COLO829 (cell line): Measurements from ENCODE around the gene TMPRSS11A.

Source experiments
- DNase-seq: peaks from one replicate; pipeline ENCODE4 v3.0.0; 2012; ENCODE audit warnings: low spot score

The TMPRSS11A gene, protein sequence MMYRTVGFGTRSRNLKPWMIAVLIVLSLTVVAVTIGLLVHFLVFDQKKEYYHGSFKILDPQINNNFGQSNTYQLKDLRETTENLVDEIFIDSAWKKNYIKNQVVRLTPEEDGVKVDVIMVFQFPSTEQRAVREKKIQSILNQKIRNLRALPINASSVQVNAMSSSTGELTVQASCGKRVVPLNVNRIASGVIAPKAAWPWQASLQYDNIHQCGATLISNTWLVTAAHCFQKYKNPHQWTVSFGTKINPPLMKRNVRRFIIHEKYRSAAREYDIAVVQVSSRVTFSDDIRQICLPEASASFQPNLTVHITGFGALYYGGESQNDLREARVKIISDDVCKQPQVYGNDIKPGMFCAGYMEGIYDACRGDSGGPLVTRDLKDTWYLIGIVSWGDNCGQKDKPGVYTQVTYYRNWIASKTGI

DNA sequence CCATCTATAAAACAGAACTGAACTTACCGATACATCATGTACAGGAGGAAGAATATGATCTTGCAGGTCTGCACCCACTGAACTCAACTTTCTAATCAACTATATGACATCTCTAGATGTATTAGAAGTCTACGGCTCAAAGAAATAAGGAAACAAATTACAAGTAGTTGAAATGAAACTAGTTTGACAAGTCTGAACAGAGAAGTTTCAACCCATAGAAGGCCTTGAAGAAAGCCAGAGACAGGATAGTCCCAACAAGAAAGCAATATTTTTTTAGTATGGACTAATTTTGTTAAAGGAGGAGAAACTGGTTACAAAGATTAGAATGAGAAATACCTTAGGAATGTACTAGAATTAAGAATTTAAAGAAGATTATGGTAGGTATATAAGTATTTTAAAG, at the start of gene TMPRSS11A:
Gene TMPRSS11A (minus strand): TSS at position 138 of the 400 bp plus-strand sequence. CDS start 100 bp downstream, at position 38.
- no peak for DNase-seq

DNA sequence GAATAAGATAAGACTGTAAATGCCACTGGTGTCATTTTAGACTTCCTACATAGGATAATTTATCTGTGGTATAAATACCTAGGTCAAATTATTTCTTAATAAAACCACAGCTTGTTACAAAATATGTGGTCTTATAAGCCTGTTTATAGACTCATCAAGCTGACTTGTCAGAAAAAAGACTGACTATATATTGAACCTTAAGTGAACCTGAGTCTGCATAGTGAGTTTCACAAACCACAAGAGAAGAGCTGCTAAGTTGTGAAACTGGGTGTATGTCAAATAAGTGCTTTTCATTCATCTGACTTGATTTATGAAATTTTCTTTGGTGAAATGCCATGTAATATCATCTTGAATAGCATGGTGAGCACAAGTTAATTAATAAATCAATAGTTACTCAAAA, 48.4 kb upstream of the TMPRSS11A start:
- DNase-seq: no peak

DNA sequence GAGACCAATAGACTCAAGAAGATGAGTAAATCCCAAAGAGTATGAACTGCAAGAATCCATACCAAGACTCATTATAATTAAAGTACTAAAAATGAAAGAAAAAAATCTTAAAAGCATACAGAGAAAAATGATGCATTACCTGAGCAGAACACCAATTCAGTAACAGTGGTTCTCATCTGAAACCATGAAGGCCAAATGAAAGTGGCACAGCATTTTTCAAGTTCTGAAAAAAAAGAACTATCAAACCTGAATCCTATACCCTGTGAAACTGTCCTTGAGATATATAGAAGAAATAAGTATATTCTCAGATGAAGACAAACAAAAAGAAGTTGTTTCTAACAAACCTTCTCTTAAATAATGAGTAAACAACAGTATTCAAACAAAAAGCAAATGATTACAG, 39.6 kb upstream of the TMPRSS11A start:
- no peak for DNase-seq

DNA sequence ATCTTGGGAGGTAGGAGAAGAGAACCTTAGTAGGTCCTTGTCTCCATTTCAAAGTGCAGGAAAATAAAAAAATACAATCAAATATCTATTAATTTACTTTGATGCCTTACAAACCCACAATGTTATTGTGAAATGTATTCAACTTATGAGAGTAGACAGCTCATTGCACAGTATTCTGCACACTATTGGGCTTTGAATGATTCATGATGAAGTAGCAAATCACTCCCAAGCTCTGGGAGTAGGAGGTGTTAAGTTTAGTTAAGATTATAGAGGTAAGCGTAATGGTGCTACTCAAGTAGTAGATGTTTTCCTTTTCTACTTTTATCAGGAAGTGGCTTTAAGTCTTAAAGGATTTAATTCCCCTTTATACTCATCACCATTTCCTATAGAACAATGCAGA, 32.8 kb upstream of the TMPRSS11A start:
- DNase-seq: no peak

DNA sequence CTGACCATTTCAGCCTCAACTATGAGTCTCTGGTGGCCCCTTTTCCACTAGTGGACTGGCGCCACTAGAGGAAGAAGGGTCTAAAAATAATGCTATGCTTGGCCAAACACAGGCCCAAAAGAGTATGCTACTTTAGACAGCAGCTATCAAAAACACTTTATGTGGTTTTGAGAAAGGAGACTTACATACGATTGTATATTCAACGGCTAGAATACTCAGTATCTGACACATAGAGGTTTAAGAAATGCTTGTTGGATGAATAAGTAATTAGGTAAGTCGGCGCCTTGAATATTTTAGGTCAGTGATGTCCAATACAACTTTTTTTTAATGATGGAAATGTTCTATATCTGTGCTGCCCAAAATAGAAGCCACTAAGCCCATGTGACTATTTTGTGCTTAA, 25.7 kb upstream of the TMPRSS11A start:
- DNase-seq: no peak

DNA sequence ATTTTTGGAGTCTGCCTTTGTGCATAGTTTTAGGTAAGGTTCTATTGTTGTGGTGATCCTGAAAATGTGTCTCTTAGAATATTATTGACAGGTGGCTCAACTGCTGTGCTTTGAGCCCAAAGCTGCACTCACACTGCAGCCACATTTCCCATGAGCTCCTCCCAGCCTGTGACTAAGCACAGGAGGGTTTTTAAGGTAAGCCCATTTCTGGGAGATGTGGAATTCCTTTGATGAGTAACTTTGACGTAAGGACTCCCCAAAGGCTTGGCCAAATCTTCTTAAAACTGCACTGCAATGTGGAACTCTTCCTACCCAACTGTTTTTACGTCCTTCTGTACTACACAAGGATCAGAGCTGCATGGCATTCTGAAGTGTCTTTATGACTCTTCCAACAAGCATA, 20.0 kb upstream of the TMPRSS11A start:
- no peak for DNase-seq

DNA sequence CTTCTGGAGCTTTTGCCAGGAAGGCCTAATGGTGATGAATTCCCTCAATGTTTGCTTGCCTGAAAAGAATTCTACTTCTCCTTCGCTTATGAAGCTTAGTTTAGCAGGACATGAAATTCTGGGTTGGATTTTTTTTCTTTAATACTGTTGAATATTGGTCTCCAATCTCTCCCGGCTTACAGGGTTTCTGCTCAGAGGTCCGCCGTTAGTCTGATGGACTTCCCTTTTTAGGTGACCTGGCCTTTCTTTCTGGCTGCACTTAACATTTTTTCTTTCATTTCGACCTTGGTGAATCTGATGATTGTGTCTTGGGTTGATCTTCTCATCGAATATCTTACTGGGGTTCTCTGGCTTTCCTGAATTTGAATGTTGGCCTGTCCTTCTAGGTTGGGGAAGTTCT, 17.2 kb upstream of the TMPRSS11A start:
- DNase-seq: no peak

DNA sequence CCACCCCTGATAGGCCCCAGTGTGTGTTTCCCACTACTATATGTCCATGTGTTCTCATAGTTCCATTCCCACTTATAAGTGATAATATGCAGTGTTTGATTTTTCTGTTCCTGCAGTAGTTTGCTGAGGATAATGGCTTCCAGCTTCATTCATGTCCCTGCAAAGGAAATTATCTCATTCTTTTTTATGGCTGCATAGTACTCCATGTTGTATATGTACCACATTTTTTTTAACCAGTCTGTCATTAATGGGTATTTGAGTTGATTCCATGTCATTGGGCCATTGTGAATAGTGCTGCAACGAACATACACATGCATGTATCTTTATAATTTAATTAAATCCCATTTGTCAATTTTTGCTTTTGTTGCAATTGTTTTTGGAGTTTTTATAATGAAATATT, 10.3 kb upstream of the TMPRSS11A start:
- DNase-seq: no peak

DNA sequence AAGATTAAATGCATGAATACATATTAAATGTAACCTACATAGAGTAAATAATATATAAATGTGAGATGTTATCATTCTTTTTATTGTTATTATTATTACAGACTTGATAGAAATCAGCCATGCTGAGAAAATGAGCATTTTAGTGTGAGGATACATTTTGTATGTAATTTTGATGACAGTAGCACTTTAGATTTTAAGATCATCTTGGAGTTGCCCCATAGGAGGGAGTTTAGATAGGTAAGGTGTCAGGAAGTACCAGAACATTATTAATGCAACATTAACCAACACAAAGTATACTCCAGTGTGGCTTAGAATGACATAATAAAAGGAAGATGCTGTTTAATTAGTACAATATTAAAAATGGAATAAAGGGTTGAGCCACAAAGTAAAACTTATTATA, 8.4 kb downstream of the TMPRSS11A start:
- DNase-seq: no peak

DNA sequence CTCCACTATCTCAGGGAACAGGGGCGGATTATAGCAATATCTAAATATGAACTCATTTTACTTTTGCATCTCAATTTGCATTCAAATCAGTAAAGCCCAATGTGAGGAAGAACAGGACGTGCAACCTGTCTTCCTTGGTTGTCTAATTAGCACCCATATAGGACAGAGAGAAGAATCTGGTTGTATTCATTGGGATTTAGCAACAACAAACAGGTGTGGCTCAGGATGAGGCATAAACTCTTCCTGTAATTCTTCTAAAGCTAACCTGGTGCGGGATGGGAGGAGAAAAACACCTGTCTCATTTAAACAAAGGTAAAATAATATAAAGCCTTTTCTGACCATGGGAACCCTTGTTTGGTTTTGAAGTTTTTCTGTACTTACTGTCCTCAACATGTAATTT, 22.2 kb downstream of the TMPRSS11A start:
- no peak for DNase-seq

DNA sequence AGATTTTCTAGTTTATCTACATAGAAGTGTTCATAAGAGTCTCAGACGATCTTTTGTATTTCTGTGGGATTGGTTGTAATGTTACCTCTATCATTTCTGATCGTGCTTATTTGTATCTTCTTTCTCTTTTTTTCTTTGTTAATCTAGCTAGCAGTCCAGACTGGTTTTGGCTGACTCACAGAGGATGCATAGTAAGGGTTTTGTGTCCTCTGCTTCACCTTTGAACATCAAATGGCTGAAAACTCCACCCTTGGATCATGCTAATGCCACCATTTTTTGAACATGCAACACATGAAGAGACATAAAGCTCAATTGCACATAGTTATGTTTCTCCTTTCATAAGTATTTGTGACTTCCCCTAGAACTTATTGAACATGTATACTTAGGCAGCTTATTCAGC, 22.8 kb downstream of the TMPRSS11A start:
- DNase-seq: no peak

DNA sequence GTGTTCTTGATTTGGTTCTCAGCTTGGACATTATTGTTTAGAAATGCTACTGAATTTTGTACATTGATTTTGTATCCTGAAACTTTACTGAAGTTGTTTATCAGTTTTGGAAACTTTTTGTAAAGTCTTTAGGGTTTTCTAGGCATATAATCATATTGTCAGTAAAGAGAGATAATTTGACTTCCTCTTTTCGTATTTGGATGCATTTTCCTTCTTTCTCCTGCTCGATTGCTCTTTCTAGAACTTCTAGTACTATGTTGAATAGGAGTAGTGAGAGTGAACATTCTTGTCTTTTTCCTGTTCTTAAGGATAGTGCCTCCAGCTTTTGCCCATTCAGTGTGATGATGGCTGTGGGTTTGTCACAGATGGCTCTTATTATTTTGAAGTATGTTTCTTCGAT, 24.1 kb downstream of the TMPRSS11A start:
- no peak for DNase-seq

DNA sequence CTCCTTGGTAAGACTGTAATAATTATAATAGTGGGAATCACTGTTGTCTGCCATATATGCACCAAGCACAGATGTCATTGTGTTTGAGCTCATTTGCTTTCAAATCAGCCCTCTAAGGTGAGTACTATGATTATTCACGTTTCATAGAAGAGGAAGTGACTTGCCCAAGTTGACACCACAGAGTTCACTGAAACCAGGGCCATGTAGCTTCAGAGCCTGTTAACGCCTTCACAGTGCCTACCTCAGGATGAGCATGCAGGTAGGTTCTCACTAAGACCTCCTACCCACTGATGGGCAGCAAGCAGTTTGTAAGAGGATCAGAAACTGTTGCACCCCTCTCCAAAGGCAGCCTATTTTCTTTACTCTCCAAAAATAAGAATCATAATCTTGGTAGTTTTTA, 27.4 kb downstream of the TMPRSS11A start:
- no peak for DNase-seq

DNA sequence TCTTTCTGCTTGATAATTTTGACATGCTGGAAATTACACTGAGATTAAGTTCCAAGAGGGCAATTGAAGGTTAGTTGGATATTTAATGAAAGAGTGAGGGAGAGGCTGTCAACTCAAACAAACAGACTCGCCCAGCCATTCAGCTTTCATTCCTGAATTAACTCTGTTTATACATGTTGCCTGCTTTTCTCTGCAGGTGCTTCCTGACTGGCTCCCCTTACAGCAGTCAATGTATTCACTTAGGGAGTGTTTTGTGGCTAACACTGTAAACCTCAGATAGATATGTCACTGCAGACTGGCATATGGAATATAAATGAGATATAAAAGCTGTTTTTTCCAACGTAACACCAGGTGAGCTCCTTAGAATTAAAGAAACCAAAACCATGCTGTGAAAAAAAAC, 28.7 kb downstream of the TMPRSS11A start:
- no peak for DNase-seq

DNA sequence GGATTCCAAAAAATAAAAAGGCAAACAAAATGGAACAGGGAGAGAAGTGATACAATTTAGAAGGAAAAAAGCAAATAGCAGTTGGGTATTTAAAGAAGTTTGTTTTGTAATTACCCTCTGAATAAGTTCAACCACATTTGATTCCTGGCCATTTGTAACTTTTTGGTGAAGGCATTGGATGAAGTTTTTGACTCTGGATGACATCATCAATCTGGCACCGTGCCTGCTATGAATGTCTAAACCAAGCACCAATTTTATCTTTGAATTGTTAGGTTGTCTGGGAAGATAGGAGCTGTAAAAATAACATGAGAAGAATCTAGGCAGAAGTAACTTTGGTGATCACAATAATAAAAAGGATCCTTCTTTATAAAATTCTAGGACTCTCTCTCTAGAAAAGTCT, 29.5 kb downstream of the TMPRSS11A start:
- no peak for DNase-seq

DNA sequence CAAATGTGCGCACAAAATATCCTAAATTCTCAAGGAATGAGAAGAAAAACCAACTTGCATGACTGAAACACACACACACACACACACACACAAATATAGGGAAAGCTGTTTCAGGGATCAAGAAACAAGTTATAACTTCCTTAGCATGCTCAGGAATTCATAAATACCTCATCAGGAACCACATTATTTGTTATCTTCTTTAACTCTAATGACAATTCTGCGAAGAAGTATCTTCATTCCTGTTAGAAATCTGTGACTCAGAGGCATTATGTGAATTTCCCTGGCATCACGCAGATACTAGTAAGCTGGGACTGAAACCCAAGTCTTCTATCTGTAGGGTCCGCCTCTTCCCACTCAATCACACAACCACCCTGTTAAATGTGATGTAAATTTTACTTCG, 30.3 kb downstream of the TMPRSS11A start:
- no peak for DNase-seq

DNA sequence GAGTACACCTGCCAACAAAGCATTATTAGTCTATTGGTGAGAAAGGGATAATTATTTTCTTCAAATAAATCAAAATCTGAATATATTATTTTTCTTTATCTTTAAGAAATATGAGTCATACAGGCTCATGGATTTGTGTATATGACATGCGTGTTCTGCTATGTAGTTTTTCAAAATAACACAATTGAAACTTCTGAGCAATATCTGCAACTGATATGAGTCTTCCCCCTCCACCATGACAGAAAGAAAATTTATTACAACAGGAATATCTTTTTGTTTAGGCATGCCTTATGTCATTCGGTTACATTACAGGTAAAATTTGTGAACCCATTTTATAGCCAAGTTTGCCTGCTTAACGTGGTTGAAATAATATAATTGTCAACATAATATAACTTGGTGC, 32.0 kb downstream of the TMPRSS11A start:
- DNase-seq: no peak

DNA sequence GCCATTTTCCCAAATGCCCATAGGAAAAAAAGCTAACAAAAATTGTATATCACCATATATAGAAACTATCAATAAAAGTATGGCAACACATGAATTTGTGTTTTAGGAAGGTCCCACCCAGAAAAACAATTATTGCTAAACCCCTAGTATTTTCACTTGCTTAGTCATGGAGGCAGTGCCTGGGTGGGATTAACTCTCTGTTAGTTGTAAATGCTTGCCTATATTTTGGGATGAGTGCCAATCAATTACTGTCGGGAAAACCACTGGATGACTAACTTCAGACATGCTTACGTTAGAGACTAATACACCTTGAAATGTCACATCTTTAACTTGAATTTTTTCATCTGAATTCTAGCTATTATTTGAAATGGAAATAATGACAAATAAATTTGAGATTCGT, 33.9 kb downstream of the TMPRSS11A start:
- no peak for DNase-seq

DNA sequence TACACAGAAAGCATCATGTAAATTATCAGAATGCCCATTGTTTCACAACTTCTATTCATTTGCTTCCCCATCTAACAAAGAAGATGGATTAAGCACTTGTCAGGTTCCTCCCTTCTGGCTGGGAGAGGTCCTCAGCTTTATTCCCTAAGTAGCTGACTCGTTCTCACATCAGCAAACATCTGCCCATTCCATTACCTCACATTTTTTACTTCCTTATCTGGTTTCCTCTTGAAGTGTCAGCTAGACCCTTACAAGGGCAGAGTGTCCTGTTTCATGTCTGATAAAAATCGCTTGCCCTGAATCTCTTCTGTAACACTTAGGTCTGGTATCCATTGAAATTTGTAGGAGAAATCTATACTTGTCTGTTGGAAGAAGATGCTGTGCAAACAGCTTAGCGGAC, 34.7 kb downstream of the TMPRSS11A start:
- no peak for DNase-seq

DNA sequence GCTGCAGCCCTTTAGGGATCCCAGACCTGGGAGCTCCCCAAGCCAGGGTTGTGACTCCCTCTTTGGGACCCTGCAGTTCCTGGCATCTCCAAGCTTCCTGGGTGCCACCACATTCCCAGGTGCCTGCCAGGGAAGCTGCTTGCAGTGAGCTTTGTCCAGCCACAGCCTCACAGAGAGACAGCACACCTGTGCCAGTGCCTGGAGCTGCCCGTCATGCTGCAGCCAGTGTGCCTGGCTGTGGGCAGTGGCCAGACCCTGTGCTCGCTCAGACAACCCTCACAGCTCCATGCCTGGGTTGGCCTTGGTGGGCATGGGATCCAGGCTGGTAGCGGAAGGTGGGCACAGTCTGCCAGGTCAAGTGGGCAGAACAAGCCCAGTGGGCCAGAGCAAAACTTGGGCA, 36.0 kb downstream of the TMPRSS11A start:
- no peak for DNase-seq

DNA sequence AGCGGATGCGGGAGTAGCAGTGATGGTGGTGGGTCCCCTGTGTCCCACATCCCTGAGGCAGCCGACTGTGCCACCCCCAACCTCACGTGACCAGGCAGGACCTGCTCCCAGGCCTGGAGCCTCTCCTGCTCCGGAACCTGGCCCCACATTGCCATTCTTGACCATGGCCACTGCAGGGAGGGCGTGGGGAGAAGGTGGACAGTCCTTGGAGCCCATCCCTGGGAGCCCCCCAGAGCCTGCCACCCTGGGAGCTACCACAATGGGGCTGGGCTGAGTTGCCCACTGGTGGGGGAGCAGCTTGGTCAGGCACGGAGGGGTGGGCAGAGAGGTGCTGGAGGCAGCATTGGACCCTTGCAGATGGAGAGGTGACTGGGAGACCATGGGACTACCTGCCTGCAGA, 36.8 kb downstream of the TMPRSS11A start:
- no peak for DNase-seq

DNA sequence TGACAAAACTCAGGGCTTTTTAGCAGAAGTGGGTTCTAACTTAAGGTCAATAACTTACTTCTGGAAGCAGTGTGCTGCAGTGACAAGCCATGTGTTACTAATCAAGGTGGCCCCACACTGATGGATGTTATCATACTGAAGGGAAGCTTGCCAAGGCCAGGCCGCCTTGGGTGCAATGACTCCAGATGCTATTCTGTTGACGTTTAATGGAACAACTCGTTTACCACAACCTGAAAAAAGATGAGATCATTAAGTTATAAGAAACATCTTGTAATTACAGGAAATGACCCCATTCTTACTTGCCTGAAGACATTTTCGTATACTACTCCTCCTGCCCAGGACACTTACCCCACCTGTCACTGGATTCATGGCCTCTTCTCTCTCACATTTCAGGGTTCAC, 40.6 kb downstream of the TMPRSS11A start:
- DNase-seq: no peak

DNA sequence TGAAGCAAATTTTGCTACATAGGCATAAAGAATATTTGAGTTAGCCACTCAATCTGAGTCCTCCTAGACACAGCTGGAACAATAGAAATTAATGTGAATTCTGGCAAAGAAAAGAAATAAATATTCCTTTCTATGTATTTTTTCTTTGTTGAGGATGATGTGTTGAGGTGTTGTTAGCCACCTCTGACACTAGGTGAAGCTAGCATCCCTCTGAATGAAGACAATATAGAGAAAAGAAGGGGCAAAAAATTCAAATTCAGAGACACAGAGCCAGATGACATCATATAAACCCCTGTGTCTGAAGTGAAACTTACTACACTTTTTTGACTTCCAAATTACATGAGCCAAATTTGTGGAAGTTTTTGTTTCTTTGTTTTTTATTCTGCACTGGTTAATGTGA, 44.9 kb downstream of the TMPRSS11A start:
- no peak for DNase-seq

DNA sequence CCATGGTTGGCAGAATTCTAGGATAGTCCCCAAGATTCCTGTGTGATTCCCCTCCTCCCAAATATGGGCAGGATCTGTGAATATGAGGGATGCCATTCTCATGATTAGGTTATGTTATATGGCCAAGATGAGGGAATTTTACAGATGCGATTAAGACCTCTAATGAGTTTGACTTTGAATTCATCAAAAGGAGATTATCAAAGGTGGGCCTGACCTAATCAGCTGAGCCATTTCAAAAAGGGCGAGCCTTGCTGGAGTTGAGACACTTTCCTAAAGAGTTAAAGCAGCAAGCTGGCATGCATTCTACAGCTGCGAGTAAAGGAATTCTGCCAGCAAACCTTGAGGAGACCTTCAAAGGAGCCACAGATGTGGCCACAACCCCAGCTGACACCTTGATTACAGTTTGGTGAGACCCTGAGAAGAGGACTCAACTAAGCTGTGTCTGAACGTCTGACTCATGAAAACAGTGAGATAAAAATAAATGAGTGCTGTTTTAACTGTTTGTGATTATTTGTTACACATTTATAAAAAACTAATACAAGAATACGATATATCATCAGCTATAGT, 47.8 kb downstream of the TMPRSS11A start:
- DNase-seq: no peak
